GM19193 (cell line): ENCODE data around the gene SNAP25.

Experiments used
- POLR2A ChIP-seq: IDR thresholded peaks from 4 replicates; pipeline ENCODE4 v1.6.1; 2011; ENCODE audit not compliant: insufficient read depth, insufficient read length; ENCODE audit errors: extremely low read depth

SNAP25 gene

DNA sequence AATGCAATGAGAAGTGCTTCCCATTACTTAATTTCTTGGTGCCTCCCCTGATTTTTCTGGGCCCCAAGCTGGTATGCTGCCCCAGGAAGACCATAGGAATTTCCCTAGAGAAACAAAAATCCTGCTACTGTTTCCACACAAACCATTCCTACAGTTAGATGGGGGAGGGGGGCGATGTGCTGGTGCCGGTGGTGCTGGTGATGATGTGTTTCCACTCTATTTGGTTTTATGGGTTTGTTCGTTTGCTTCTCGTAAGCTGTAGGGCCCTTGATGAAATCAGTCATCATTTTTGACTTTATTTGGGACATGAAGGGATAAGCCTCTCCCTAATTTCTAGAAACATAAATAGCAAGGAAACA is 110.2 kb downstream of the SNAP25 start:
- TF ChIP-seq POLR2A: no peak

DNA sequence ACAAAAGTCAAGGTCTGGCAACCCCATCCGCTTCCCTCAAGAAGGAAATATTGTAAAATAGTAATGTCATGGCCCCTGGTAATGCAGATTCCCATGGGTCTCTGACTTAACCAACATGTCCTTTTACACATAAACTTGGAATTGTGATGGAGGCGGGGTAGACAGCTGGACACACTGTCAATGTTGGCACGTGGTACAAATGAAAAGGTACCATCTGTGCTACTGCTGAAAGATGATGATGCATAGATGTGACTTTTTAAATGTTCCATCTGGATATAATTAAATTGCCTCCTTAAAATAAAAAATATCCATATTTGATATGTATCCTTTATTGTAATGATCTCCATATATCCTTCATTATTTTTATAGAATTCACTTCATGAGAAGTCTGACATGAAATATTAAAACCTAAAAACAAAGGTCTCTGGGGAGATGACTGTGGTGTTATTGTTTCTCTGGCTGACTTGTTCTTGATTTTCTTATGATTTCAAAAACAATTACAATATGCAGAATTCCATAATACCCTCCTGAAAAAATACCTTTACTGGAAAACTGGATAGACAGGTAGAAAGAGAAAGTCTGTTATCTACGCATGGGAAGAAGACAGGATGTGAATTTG is 110.9 kb downstream of the SNAP25 start:
- TF ChIP-seq POLR2A: no peak

DNA sequence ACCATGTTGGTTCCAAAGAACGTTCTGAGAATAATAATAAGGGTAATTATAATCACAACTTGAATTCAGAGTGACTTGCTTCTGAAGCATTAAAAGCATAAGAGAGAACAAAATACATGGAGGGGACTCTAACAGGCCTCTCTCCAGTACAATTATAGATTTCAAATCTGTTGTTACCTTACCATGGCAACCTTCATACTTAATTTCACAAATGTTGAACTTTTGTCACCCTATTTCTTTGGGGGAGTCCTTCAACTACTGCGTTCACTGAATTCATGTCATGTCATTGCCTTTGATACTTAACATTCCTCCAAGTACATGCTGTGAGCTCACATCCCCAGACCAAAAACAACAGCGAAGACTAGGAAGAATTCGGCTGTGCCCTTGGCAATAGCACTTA is 111.4 kb downstream of the SNAP25 start:
- TF ChIP-seq POLR2A: no peak

DNA sequence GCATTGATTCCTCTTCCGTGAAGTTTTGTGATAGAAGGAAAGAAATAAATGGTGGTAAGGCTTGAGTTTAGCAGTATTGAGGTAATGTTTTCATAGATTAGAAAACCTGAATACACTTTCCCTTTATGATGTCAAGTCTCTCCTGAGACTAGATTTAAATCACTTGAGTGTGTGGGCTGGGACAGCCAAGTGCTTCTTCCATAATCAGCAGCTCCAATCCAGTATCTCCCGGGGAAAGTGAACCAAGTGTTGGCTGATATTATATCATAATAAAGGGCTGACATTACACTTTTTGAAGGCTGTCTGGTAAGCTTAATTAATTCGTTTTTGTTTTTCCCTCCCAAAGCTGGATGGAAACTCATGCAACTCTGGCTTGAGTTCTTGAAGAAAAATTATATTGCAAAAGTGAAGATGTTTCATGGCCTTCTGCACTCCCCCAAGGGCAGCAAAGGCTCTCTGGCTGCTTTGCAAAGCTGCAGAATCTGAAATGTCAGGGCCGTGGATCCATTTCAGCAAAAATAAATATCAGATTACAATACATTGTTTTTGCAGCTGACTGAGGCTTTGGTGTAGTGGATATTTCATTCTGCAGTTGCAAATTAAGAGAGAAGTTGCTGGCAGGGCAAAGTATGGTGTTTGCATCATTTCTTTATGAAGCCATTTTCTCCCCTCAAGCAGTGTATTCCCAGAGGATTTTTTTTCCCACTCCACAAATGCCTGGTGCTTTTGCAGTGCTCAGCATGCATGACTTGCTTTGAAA is 114.2 kb downstream of the SNAP25 start:
- TF ChIP-seq POLR2A: no peak

DNA sequence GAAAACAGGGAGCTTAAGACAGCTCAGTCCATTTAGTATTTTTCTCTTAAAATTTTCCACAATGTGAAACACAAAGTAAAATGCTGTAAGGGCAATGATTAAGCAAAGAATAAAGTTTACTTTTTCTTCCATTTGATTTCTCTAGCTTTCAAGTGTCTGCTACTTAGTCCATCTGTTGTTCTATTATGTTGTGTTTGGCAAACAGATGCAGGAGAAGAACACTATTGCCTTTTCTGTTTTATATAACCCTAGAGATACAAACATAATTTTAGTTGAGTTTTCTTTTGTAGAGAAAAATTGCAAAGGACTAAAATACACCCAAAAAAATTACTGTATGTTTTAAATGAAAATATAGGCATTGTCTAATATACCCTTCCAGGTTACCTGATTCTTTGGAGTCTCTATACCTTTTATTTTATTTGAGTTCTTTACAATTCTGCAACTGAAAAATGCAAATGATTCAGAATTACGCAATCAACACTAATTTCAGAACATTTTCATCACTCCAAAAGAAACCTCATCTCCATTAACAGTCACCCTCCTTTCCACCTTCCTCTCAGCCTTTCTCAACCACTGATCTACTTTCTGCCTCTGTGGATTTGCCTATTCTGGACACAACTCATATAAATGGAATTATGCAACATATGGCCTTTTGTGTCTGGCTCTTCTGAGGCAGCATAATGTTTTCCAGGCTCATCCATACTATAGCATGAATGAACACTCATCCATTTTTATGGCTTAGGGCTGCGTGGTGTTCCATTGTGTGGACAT is 118.5 kb downstream of the SNAP25 start:
- TF ChIP-seq POLR2A: no peak

DNA sequence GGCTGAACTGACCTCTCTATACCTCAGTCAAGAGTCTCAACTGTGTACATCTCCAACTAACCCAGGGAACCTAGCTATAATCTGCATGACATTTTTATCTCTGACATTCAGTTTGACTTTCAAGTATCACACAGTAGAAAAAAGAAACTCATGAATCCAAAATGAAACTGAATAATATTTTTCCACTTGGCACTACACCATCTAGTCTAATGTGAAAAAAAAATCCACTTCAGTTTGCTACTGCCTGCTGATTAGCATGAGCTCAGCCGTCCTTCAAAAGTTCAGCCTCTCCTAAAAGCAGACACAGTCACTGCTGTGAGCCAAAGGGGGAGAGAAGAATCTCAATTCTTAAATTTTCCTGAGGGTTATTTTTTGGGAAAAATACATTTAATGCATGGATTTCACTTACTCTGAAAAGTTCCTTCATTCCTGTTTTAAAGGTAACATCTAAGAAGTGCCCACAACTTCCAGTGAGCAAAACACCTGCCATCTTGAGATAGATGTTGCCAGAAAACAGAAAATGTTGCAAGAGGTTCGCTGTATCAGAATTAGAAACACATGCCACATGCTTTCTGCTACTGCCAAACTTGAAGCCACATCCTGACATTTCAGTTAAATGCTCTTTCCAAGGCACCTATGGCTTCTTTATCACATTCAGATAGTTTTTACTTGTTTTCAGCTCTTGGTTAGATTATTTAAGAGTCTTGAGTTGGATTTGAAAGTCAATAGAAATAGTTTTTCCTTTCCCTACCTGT is 120.0 kb downstream of the SNAP25 start:
- TF ChIP-seq POLR2A: no peak

DNA sequence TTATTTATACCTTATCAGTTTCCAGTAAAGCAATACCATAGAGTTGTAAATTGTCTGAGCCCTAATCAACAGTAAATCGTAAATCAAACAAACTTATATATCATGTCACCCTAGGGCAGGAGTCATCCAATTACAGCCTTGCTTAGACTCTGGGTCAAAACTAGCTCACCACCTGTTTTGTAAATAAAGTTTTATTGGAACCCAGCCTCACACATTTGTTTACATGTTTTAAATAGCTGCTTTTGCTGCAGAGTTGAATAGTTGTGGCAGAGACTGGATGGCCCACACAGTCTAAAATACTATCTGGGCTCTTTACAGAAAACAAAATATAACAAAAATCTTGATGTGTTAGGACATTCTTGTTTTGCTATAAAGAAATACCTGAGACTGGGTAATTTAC is 121.0 kb downstream of the SNAP25 start:
- TF ChIP-seq POLR2A: no peak

DNA sequence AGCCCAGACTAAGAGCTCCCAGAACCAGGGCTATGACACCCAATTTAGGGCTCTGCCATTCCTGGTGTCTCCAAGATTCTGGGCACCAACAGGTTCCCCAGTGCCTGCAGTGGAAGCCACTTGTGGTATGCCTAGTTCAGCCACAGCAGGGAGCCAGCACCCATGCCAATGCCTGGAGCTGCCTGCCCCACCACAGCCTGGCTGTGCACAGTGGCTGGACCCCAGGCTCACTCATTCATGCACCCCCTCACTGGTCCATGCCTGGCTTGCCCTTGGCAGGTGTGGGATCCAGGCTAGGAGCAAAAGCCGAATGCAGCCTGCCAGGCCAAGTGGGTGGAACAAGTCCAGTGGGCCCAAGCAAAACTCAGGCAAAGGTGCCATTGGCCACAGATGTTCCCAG is 123.5 kb downstream of the SNAP25 start:
- TF ChIP-seq POLR2A: no peak

DNA sequence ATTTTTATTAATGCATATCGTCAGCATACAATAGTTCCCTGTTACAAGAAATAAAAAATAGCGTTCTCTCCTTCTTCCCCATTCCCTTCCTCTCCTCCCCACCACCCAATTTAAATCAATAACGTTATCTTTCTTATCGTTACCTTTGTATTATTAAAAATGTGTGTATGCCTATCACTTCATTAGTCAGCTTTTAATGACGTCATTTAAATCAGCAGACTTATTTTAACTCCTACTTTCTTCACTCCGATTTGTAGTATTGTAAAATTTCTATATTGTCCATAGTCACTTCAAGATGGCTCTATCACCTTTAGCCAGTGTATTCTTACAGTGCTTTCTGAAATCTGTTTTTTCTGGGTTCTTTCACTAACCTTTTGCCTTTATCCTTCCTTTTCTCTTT is 126.3 kb downstream of the SNAP25 start:
- no peak for TF ChIP-seq POLR2A

DNA sequence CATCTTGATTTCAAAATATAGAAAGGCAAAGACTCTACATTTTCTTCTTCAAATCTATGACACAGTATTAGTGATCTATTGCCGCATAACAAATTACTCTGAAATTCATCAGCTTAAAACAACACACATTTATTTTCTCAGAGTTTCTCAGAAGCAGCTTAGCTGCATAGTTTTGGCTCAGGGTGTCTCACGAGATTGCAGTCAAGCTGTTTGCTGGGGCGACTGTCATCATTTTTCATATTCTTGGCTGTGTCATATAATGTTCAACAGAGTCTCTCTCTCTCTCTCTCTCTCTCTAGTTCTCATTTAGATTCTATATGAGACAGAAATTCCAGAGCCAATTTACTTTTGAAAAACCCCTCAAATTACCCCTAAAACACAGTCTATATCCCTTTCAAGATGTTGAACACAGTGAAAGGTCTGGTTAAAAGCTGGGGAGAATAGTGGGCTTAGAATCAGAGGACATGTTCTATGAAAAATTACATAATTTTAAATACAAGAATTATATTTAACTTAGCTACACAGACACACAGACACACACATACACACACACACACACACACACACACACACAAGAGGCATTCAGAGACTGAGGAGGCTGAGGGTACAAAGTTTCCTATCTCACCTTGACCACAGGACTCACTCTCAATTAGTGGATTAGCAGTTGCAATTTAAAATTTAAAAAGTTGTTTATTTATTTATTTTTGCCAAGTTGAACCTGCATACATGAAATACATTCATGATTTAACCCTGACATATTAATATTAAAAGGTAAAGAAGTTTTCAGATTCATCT is 128.7 kb downstream of the SNAP25 start:
- no peak for TF ChIP-seq POLR2A

DNA sequence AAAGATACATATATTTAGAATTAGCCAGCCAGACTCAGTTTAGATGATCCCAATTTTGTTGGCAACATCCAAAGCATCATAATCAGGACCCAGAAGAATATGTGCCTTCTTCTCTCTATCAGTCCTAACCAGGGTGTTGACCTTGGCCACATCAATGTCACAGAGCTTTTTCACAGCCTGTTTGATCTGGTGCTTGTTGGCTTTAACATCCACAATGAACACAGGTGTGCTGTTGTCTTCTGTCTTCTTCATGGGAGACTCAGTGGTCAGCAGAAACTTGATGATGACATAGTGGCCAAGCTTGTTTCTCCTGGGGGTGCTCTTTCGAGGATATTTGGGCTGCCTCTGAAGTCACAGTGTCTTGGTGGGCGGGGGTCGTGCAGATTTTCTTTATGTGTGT is 130.5 kb downstream of the SNAP25 start:
- TF ChIP-seq POLR2A: no peak

DNA sequence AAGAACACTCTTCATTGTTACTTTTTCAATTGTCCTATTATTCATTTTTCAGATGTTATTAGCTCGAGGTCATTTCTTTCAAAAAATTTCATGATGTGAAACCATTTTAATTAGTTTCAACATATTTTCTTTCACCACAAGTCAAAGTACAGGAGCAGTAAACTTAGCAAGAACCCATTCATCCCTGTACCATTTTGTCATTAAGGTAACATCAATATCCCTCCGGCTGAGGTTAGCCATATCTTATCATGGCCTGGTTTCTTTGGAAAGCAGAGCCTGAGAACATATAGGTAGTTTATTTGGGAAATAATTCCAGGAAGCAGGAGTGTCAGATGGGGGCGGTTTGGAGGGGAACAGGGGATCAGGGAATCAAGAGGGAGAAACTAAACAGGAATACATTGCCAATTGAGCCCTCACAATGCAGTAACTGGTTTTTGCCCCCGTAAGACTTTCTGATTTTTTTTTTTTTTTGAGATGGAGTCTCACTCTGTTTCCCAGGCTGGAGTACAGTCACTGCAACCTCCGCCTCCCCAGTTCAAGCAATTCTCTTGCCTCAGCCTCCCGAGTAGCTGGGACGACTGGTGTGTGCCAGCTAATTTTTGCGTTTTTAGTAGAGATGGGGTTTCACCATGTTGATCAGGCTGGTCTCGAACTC is 131.7 kb downstream of the SNAP25 start:
- no peak for TF ChIP-seq POLR2A

DNA sequence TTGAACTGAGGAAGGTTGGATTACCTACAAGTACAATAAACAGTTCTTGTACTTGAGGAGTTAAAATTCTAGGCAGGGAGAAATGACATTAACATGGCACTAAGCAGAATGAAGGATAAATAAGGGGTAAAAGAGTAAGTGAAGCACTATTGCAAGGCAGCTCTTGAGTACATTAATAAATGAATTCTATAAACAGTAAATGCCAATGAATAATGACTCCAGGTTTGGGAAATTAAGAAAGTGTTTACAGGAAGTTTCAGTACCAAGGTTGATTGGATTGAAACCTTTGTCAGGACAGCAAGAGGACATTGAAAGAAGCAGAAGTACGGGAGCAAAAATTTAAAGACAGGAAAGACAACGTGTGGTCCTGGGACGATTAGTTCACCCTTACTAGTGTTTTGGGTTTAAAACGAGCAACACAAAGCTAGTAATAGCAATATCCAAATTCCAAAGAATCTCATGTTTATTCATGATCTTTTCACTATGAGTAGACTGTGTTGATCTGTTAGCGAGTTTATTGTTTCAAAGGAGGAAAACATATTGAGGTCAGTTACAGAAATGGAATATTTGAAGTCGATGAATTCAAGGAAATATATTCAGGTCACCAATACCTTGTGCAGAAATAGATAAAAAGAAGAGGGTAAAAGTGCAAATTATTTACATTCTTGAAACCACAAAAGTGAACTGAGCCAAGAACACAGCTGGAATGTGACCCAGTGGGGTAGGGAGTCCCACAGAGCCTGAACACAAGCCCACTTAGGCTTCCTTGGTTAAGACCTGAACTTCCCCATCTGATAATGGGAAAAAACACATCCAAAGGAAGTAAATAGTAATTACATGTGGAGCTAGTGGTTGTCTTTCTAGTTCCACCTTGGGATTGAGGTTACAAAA is 134.5 kb downstream of the SNAP25 start:
- no peak for TF ChIP-seq POLR2A
